ENCODE data around the gene MCC.

The MCC gene

GRCh38 chr5:113447498-113448050 is 40.7 kb downstream of the MCC start:
- Histone ChIP-seq H3K36me3 (replicated peaks; ENCODE audit: insufficient read depth, low read length) (no peaks in the 10 kb centered on the region), H3K4me2 (ENCODE audit: low read depth, low read length) (no peak overlapping the region), H3K9ac (ENCODE audit: low read length) (no peak overlapping the region), H4K20me1 (ENCODE audit: insufficient read depth, low read length) (no peaks in the 10 kb centered on the region), H3K79me2 (ENCODE audit: low read length) (no peaks in the 10 kb centered on the region), H3K4me1 (ENCODE audit: low read length) (no peaks in the 10 kb centered on the region), H3K27me3 (replicated peaks; ENCODE audit: insufficient read depth, low read length) (no peaks in the 10 kb centered on the region), H3K4me3 (ENCODE audit: low read length) (no peak overlapping the region), H3K9me2 (replicated peaks; ENCODE audit: insufficient read depth, low read length) (no peaks in the 10 kb centered on the region), H3K9me3 (replicated peaks; ENCODE audit: insufficient read depth, low read length) (no peaks in the 10 kb centered on the region), H2AFZ (ENCODE audit: low read length) (no peak overlapping the region), H3F3A (ENCODE audit: insufficient read depth, low read length) (no peaks in the 10 kb centered on the region), H3K27ac (ENCODE audit: low read length) (no peak overlapping the region)
- TF ChIP-seq CTCF (IDR thresholded peaks at IDR 0.05; ENCODE audit: low read length): no peak
- TF ChIP-seq EZH2 (optimal IDR thresholded peaks at IDR 0.05; ENCODE audit: low read depth, low read length): no peak
- TF ChIP-seq EZH2phosphoT487 (IDR thresholded peaks at IDR 0.05; ENCODE audit: low read length): no peak
- DNase-seq: no peak

- no peaks in the 10 kb centered on the region for H3K27me3 ChIP-seq (replicated peaks; ENCODE audit: insufficient read depth, low read length)
These were observed 41.8 kb downstream of the MCC start for GRCh38 chr5:113446358-113446927.

GRCh38 chr5:113437111-113437510 is 51.1 kb downstream of the MCC start:
- no peak overlapping the region for H3K9ac ChIP-seq (ENCODE audit: low read length)
- H3K36me3 ChIP-seq (replicated peaks; ENCODE audit: insufficient read depth, low read length): no peaks in the 10 kb centered on the region
- H3K27me3 ChIP-seq (replicated peaks; ENCODE audit: insufficient read depth, low read length): no peaks in the 10 kb centered on the region
- no peak for DNase-seq
- no peaks in the 10 kb centered on the region for H3K79me2 ChIP-seq (ENCODE audit: low read length)
- H2AFZ ChIP-seq (ENCODE audit: low read length): no peak overlapping the region
- no peaks in the 10 kb centered on the region for H3K9me2 ChIP-seq (replicated peaks; ENCODE audit: insufficient read depth, low read length)
- TF ChIP-seq EZH2 (optimal IDR thresholded peaks at IDR 0.05; ENCODE audit: low read depth, low read length) (no peak), CTCF (IDR thresholded peaks at IDR 0.05; ENCODE audit: low read length) (no peak)
- H3F3A ChIP-seq (ENCODE audit: insufficient read depth, low read length): no peaks in the 10 kb centered on the region
- no peak overlapping the region for H3K4me3 ChIP-seq (ENCODE audit: low read length)
- no peaks in the 10 kb centered on the region for H3K4me1 ChIP-seq (ENCODE audit: low read length)
- H4K20me1 ChIP-seq (ENCODE audit: insufficient read depth, low read length): no peaks in the 10 kb centered on the region
- H3K4me2 ChIP-seq (ENCODE audit: low read depth, low read length): no peak overlapping the region
- no peaks in the 10 kb centered on the region for H3K9me3 ChIP-seq (replicated peaks; ENCODE audit: insufficient read depth, low read length)
- H3K27ac ChIP-seq (ENCODE audit: low read length): no peak overlapping the region

More at GRCh38 chr5:113446358-113446927, 41.8 kb downstream of the MCC start:
- H2AFZ ChIP-seq (ENCODE audit: low read length): no peak overlapping the region
- H3K79me2 ChIP-seq (ENCODE audit: low read length): no peaks in the 10 kb centered on the region
- no peak overlapping the region for H3K27ac ChIP-seq (ENCODE audit: low read length)
- no peak for DNase-seq
- no peaks in the 10 kb centered on the region for H3F3A ChIP-seq (ENCODE audit: insufficient read depth, low read length)
- no peaks in the 10 kb centered on the region for H3K4me1 ChIP-seq (ENCODE audit: low read length)
- H3K4me3 ChIP-seq (ENCODE audit: low read length): no peak overlapping the region
- no peaks in the 10 kb centered on the region for H3K9me2 ChIP-seq (replicated peaks; ENCODE audit: insufficient read depth, low read length)
- no peak overlapping the region for H3K4me2 ChIP-seq (ENCODE audit: low read depth, low read length)
- H4K20me1 ChIP-seq (ENCODE audit: insufficient read depth, low read length): no peaks in the 10 kb centered on the region
- TF ChIP-seq EZH2 (optimal IDR thresholded peaks at IDR 0.05; ENCODE audit: low read depth, low read length) (no peak), CTCF (IDR thresholded peaks at IDR 0.05; ENCODE audit: low read length) (no peak), EZH2phosphoT487 (IDR thresholded peaks at IDR 0.05; ENCODE audit: low read length) (no peak)
- no peak overlapping the region for H3K9ac ChIP-seq (ENCODE audit: low read length)
- H3K9me3 ChIP-seq (replicated peaks; ENCODE audit: insufficient read depth, low read length): no peaks in the 10 kb centered on the region
- H3K36me3 ChIP-seq (replicated peaks; ENCODE audit: insufficient read depth, low read length): no peaks in the 10 kb centered on the region

Measured in MM.1S (cell line).